GM19455 (cell line): ENCODE data around the gene ITGA11.
"Not testable (repeated sequence)": the region's sequence is repeated elsewhere in the genome, so short reads cannot be mapped to it uniquely, and the experiment has no call there.

Experiments used
- ATAC-seq: cut with Tn5 transposase; IDR thresholded peaks from one replicate; pipeline ENCODE4 v1.9.1; 2021; ENCODE audit not compliant: unreplicated experiment

The ITGA11 gene

DNA sequence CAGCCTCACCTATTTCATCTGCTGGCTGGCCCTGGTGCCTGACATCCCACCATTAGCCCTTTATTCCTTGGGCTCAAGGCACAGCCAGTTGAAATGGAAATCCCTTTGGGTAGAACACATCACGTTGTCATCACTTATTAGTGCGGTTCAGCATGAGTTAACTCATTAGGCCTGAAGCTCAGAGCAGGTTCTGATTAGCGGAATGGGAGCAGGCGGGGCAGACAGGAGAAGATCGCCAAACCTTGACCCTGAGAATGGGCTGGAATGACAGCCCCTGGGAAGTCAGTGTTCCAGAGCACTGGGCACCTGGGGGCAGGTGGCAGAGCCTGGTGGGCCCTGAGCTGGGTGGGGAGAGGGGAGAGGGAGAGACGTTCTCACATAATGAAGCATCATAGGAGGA lies 5.8 kb downstream of the ITGA11 start:
- no peak for ATAC-seq

- no peak for ATAC-seq
These were observed 6.4 kb downstream of the ITGA11 start for GRCh38 chr15:68425428-68426060.

GRCh38 chr15:68424754-68425390 lies 7.1 kb downstream of the ITGA11 start:
- no peak for ATAC-seq

DNA sequence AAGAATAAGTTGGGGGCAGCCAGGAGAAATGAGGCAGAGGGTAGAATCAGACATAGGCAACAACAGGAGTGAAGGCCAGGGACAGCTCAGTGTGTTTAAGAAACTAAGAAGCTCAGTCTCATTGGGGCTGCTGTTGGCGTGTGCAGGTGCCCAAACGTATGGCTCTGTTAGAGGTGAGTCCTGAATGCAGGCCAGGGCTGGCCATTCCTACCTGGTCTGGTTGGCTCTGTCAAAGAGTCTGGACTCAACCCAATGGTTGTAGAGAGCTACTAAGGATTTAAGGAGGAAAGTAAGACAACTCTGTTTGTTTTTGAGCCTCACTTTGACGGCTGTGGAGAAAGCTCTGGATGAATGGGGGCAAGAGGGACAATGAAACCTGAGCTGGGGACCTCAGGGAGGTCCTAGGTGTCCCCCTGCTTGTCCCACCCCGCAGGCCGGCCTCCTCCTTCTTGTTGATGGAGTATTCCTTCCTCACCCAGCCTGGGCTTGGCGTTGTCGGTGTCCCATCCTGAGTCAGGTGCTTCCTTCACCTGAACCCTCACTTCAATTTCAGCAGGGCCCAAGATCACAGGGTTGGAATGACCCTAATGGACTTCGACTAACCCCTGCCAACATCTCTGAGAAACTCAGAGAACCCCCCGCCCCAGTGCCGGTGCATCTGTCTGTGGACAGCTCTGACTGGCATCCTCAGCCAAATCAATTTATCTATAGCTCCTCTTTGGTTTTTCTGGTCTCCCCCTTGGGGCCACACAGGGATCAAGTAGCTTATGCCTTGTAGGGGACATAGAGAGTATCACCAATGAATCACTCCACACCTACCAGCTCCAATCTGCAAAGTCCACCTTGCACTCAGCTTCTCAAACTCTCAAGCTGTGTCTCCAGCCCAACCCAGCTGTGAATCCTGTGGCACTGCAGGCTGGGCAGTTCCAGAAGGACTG lies 8.3 kb downstream of the ITGA11 start:
- no peak for ATAC-seq

- ATAC-seq = not testable (repeated sequence)
These were observed 9.4 kb downstream of the ITGA11 start for GRCh38 chr15:68422403-68423145.

DNA sequence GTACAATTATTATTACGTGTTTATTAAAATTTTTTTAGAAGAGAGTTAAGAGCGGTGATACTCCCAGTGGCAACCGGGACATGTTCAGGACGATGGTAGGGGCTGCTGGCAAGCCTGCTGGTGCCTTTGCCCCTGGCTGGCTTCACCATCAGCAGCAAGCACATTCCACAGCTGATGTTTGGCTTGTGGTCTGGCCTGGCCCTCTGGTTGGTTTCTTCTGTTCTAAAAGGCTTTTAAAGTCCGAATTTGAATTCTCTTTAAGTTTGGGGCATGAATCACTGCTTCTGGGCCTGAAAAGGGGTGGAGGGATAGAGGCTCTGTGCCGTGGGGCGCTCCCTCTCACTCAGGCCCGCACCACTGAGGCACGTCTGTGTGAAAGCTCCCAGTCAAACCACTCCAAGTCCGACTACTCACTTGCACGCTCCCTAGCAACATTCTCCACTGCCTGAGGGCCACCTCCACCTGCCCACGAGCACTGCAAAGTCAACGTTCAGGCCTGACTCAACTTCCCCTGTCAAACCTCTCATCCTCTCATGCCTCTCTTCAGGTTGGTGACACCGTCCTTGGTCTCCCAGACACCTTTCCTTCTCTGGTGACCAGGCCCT lies 10.1 kb downstream of the ITGA11 start:
- ATAC-seq = no peak

- no peak for ATAC-seq
These were observed 10.8 kb downstream of the ITGA11 start for GRCh38 chr15:68421115-68421551.

DNA sequence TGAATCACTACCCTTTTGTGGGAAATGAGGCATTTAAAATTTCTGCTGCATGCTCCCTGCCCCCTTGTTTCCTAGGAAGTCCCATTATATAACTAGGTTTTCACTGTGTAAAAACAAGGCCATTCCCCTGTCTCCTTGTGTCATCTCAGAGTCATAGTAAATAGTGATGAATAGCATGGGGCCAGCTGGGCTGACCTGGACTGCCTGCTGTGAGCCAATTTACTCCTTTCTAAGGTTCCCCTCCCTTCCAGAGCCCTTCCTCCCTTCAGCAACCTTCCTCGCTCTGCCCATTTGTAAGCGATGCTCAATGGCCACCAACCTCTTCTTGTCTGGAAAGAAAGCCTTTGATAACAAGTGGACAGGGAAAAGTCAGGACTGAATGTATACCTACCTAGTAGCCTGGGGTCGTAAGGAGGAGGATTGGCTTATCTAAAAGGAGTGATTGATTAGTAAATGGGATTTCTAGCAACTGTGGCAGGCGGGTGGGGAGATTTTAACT lies 11.7 kb downstream of the ITGA11 start:
- no peak for ATAC-seq

GRCh38 chr15:68419301-68420175 lies 12.4 kb downstream of the ITGA11 start:
- no peak for ATAC-seq

GRCh38 chr15:68418611-68419161 lies 13.3 kb downstream of the ITGA11 start:
- no peak for ATAC-seq

DNA sequence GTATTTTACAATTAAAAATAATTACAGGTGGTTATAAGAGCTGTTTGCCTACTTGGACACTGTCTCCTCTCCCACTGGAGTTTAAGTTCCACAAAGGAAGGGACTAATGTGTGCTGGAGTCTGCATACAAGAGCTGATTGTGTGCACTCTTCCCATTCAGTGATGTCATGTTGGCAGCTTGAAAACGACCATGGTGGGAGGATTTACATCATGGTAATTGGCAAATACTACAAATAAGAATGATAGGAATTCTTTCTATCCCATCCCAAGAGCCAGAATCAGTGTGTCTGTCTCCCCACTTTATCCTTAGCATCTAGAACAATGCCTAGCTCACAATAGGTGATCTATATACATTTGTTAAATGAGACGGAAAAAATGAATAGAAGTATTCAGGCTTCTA lies 14.1 kb downstream of the ITGA11 start:
- ATAC-seq = no peak

DNA sequence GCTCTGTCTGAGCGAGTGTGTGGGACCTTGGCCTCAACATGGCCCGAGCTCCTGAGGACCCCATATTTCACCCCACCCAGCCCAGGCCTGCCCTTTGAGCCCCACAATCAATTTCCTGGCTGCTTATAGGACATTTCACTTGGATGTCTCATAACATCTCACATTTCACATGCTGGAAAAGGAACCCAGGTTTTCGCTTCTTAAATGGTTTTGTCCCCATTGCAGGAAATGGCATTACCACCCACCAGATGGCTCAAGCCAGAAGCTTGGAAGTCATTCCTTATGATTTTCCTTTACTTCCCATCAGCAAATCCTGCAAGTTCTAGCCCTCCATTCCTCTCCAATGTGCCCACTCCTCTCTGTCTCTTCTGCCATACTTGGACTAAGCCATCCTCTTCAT lies 14.9 kb downstream of the ITGA11 start:
- ATAC-seq = no peak

- ATAC-seq = no peak
These were observed 15.8 kb downstream of the ITGA11 start for GRCh38 chr15:68416158-68416535.

DNA sequence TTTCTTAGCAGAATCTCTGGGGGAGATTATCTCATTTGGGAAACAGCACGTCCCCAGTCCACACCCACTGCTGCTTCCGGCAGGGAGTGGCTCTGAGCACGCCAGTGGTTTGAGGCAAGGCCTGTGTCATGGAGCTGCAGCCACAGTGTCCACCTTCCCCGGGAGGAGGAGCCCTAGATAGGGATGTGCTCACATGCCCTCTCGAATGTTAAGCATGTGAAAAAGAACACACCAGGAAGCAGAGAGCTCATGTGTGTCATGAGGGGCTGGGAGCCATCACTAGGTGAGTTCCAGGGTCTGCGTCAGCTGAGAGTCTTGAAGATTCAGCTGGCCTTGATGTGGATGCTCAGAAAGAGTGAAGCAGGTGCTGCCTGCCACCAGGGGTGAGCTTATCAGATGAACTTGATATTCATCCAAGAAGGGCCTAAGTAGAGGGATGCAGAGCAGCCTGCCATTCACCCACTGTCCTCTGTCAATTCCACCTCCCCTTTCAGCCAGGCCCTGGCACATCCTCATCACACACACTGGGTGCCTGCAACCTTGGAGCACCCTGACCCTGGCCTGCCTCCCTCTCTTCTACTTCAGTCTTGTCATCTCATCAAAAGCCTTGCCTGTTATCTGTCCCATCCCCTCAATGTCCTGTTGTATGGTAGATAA lies 16.3 kb downstream of the ITGA11 start:
- no peak for ATAC-seq

- ATAC-seq = no peak
These were observed 16.9 kb downstream of the ITGA11 start for GRCh38 chr15:68415061-68415460.

- ATAC-seq = no peak
These were observed 17.4 kb downstream of the ITGA11 start for GRCh38 chr15:68414591-68414990.

DNA sequence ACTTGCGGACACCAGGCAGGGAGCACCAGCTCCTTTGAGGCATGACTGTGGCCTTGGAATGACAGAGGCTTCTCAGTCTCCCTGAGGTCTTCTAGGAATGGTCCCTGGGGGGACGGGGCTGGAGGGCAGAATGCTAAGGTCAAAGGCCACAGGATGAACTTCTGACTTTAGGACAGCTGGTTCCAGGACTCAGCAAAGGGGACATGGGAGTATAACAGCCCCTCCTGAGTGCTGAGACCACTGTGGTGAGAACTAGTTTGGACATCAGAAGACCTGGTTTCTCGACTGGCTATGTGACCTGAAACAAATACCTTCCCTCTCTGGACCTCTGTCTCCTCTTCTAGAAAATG lies 17.8 kb downstream of the ITGA11 start:
- ATAC-seq = no peak

DNA sequence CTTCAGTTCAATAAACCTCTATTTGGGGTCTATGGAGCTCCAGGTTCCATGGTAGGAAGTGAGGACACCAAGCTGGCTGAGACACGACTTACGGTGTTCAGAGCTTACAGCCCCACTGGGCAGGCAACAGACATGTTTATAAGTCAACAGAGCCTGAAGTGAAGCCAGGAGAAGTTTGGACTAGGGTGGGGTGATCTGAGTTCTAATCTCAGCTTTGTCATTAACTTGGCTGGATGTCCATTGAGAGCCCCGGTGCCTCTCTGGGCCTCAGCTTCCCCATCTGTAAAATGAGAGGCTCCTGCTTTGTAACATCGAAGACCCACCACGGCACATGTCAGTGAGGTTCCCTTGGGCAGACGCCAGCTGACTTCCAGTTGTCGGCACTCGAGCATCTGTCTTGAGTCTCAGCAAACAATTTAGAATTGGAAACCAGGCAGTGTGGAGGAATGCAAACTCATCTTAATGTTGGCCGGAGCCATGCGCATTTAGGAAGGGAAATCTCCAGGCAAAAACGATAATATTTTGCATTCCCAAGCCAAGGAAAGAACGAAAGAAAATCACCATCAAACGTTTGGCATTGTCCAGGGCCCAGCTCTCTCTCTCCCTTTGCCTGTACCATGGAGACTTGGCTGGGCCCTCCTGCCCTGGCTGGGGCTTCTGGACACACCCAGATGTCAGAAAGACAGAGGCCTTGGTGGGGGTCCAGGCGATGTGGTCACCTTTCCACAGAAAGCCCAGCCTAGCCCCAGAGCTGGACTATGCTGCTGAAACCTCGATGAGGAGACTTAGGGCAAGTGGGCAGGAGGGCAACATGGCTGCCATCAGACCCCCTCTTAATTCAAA lies 18.4 kb downstream of the ITGA11 start:
- ATAC-seq = no peak
